WTC11 (cell line): ENCODE data around the gene INPP4B. TPM values are rescaled to one million over a fixed set of nuclear protein-coding genes. Genes with fewer than 3 reads are reported as not detected.

Experiments
- ATAC-seq: fragments of 200-7000 bp; cut with Tn5 transposase; 2 replicates; pipeline ENCODE4 v1.10.0; 2021; ENCODE audit warnings: mild to moderate bottlenecking, moderate library complexity
- CTCF ChIA-PET: fragments of 300-600 bp; sonication (Branson Sonifier 250); formaldehyde crosslinking; loops from one replicate; lab custom pipeline; 2021; ENCODE audit warnings: antibody characterized with exemption; lab: Charles Lee
- POLR2A ChIA-PET: fragments of 350-600 bp; sonication (Branson Sonifier 250); formaldehyde crosslinking; loops from one replicate; lab custom pipeline; 2021; ENCODE audit warnings: antibody characterized with exemption; lab: Charles Lee
- DNase-seq: peaks from one replicate; pipeline ENCODE4 v3.0.0; 2021; ENCODE audit warnings: low spot score
- H3K27ac Mint-ChIP-seq: 2 replicates; pipeline ENCODE4 v1.8.0; 2021; ENCODE audit warnings: mixed read lengths
- H3K27me3 Mint-ChIP-seq: 2 replicates; pipeline ENCODE4 v1.8.0; 2021; ENCODE audit warnings: low read depth, mild to moderate bottlenecking, moderate library complexity, mixed read lengths
- H3K36me3 Mint-ChIP-seq: 2 replicates; pipeline ENCODE4 v1.8.0; 2021; ENCODE audit warnings: mixed read lengths
- H3K4me1 Mint-ChIP-seq: 2 replicates; pipeline ENCODE4 v1.8.0; 2022; ENCODE audit warnings: mixed read lengths
- H3K4me3 Mint-ChIP-seq: 2 replicates; pipeline ENCODE4 v1.8.0; 2021; ENCODE audit warnings: mild to moderate bottlenecking, moderate library complexity, mixed read lengths
- H3K9me3 Mint-ChIP-seq: 2 replicates; pipeline ENCODE4 v1.8.0; 2021; ENCODE audit warnings: mixed read lengths
- ATF1 ChIP-seq: sonication (generic); formaldehyde crosslinking; IDR thresholded peaks from 2 replicates; pipeline ENCODE4 v1.8.1; 2023; ENCODE audit warnings: mild to moderate bottlenecking, moderate library complexity, missing genetic modification reagents
- CBFB ChIP-seq: sonication (generic); formaldehyde crosslinking; IDR thresholded peaks from 2 replicates; pipeline ENCODE4 v1.8.1; 2022; ENCODE audit warnings: mild to moderate bottlenecking, low read depth, missing genetic modification reagents
- CREM ChIP-seq: sonication (generic); formaldehyde crosslinking; IDR thresholded peaks from 2 replicates; pipeline ENCODE4 v1.8.1; 2022; ENCODE audit warnings: mild to moderate bottlenecking, missing genetic modification reagents, moderate library complexity
- ESRRA ChIP-seq: sonication (generic); formaldehyde crosslinking; IDR thresholded peaks from 2 replicates; pipeline ENCODE4 v1.8.1; 2022; ENCODE audit warnings: mild to moderate bottlenecking, missing genetic modification reagents, borderline replicate concordance
- GTF2I ChIP-seq: fragments of 250-450 bp; sonication (Bioruptor Pico); conservative IDR thresholded peaks from 2 replicates; pipeline ENCODE4 v1.4.0; 2021; ENCODE audit warnings: mild to moderate bottlenecking
- IRF2 ChIP-seq: sonication (generic); formaldehyde crosslinking; IDR thresholded peaks from 2 replicates; pipeline ENCODE4 v1.8.0; 2022; ENCODE audit warnings: low read depth, missing genetic modification reagents, borderline replicate concordance
- MYBL2 ChIP-seq: sonication (generic); formaldehyde crosslinking; IDR thresholded peaks from 2 replicates; pipeline ENCODE4 v1.8.1; 2023; ENCODE audit warnings: mild to moderate bottlenecking, moderate library complexity, missing genetic modification reagents
- NFE2L1 ChIP-seq: sonication (generic); formaldehyde crosslinking; IDR thresholded peaks from 2 replicates; pipeline ENCODE4 v1.8.1; 2023; ENCODE audit warnings: missing genetic modification reagents
- NR3C1 ChIP-seq: sonication (generic); formaldehyde crosslinking; conservative IDR thresholded peaks from 2 replicates; pipeline ENCODE4 v1.8.1; 2023; ENCODE audit warnings: low read depth, mild to moderate bottlenecking, missing genetic modification reagents
- OVOL2 ChIP-seq: fragments of 250-450 bp; sonication (Bioruptor Pico); IDR thresholded peaks from 2 replicates; pipeline ENCODE4 v1.9.0; 2021; ENCODE audit warnings: mild to moderate bottlenecking, borderline replicate concordance
- PRRX2 ChIP-seq: fragments of 250-450 bp; sonication (Bioruptor Pico); IDR thresholded peaks from 2 replicates; pipeline ENCODE4 v1.8.0; 2021; ENCODE audit warnings: mild to moderate bottlenecking
- SMAD4 ChIP-seq: sonication (generic); formaldehyde crosslinking; IDR thresholded peaks from 2 replicates; pipeline ENCODE4 v1.8.0; 2022; ENCODE audit warnings: mild to moderate bottlenecking, missing genetic modification reagents
- SP1 ChIP-seq: sonication (generic); formaldehyde crosslinking; conservative IDR thresholded peaks from 2 replicates; pipeline ENCODE4 v1.8.1; 2022; ENCODE audit warnings: missing genetic modification reagents
- TEAD1 ChIP-seq: sonication (generic); formaldehyde crosslinking; IDR thresholded peaks from 2 replicates; pipeline ENCODE4 v1.8.0; 2022; ENCODE audit warnings: mild to moderate bottlenecking, missing genetic modification reagents
- TP53 ChIP-seq: sonication (generic); formaldehyde crosslinking; IDR thresholded peaks from 2 replicates; pipeline ENCODE4 v1.8.1; 2023; ENCODE audit warnings: mild to moderate bottlenecking, missing genetic modification reagents
- ZNF396 ChIP-seq: fragments of 250-450 bp; sonication (Bioruptor Pico); IDR thresholded peaks from 2 replicates; pipeline ENCODE4 v1.8.0; 2021; ENCODE audit warnings: mild to moderate bottlenecking, moderate library complexity, borderline replicate concordance
- total RNA-seq: library from RNA; stranded (reverse); gene quantifications from 3 replicates; pipeline ENCODE4 v1.2.3, GENCODE V29; 2021
- TF ChIP-seq, protein P1 (sequence below): sonication (generic); formaldehyde crosslinking; IDR thresholded peaks from 2 replicates; pipeline ENCODE4 v1.8.1; 2022; ENCODE audit warnings: low read depth, missing genetic modification reagents, borderline replicate concordance
- TF ChIP-seq, protein P2 (sequence below): fragments of 250-450 bp; sonication (Bioruptor Pico); IDR thresholded peaks from 2 replicates; pipeline ENCODE4 v1.9.0; 2021; ENCODE audit warnings: mild to moderate bottlenecking, borderline replicate concordance
- TF ChIP-seq, protein P3 (sequence below): sonication (generic); formaldehyde crosslinking; IDR thresholded peaks from 2 replicates; pipeline ENCODE4 v1.8.1; 2023; ENCODE audit warnings: mild to moderate bottlenecking, missing genetic modification reagents
- TF ChIP-seq, protein P4 (sequence below): sonication (generic); formaldehyde crosslinking; IDR thresholded peaks from 2 replicates; pipeline ENCODE4 v1.8.1; 2022; ENCODE audit warnings: mild to moderate bottlenecking, missing genetic modification reagents, moderate library complexity, borderline replicate concordance
- TF ChIP-seq, protein P5 (sequence below): sonication (generic); formaldehyde crosslinking; IDR thresholded peaks from 2 replicates; pipeline ENCODE4 v1.8.0; 2023; ENCODE audit warnings: missing genetic modification reagents, mild to moderate bottlenecking, borderline replicate concordance
- TF ChIP-seq, protein P6 (sequence below): sonication (generic); formaldehyde crosslinking; IDR thresholded peaks from 2 replicates; pipeline ENCODE4 v1.8.0; 2022; ENCODE audit warnings: mild to moderate bottlenecking, missing genetic modification reagents

The INPP4B gene
- total RNA-seq, 1 experiment from 2014 or later: 0.92 TPM

DNA sequence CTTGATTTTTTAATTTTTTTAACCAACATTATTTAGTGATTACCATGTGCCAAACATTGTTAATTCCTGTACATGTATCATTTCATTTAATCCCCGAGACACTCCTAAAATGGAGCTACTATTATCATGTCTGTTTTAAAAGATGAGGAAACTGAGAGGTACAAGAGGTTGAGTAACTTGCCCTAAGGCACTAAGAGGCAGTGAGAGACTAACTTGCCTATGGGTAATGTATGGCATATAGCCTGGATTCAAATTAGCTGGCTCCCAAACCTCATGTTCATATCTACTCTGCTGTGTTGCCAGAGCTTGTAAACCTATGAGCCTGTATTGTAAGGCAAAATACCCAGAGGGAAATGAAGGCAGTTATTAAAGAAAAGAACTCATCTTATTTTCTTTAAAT is 766.1 kb downstream of the INPP4B start:
- H3K36me3 Mint-ChIP-seq: no peaks in the 10 kb centered on the region
- no peak overlapping the region for H3K4me3 Mint-ChIP-seq

DNA sequence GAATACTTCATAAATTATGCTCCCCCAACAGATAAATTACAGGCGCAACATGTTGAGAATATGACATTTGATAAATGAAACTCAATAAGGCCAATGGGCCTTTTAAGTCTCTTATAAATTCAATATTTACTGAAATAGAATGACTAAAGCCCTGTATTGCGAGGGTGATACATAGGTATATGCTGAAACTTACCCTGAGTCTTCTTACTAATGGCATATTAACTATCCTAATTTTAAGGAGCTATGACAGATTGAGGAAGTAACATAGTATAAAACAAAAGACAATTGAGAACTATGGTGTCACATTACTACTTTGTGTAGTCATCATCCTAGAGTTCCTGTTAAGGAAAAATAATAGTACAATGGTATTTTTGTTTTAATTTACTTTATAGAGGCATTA is 769.1 kb downstream of the INPP4B start:
- H3K27me3 Mint-ChIP-seq: no peaks in the 10 kb centered on the region
- POLR2A ChIA-PET: no interaction called here
- no peak for DNase-seq
- no peak for ATAC-seq
- H3K36me3 Mint-ChIP-seq: no peaks in the 10 kb centered on the region
- H3K27ac Mint-ChIP-seq: no peak overlapping the region
- no peaks in the 10 kb centered on the region for H3K4me1 Mint-ChIP-seq
- H3K4me3 Mint-ChIP-seq: no peak overlapping the region
- no peaks in the 10 kb centered on the region for H3K9me3 Mint-ChIP-seq
- CTCF ChIA-PET: no interaction called here
- TF ChIP-seq CBFB (CRISPR knock-in tag): no peak
- TF ChIP-seq CREM (CRISPR knock-in tag): no peak
- no peak for TF ChIP-seq TEAD1
- TF ChIP-seq, protein P1, sequence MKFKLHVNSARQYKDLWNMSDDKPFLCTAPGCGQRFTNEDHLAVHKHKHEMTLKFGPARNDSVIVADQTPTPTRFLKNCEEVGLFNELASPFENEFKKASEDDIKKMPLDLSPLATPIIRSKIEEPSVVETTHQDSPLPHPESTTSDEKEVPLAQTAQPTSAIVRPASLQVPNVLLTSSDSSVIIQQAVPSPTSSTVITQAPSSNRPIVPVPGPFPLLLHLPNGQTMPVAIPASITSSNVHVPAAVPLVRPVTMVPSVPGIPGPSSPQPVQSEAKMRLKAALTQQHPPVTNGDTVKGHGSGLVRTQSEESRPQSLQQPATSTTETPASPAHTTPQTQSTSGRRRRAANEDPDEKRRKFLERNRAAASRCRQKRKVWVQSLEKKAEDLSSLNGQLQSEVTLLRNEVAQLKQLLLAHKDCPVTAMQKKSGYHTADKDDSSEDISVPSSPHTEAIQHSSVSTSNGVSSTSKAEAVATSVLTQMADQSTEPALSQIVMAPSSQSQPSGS: no peak
- TF ChIP-seq GTF2I (CRISPR knock-in tag): no peak
- no peak for TF ChIP-seq OVOL2 (CRISPR knock-in tag)
- no peak for TF ChIP-seq SP1 (CRISPR knock-in tag)
- TF ChIP-seq, protein P2, sequence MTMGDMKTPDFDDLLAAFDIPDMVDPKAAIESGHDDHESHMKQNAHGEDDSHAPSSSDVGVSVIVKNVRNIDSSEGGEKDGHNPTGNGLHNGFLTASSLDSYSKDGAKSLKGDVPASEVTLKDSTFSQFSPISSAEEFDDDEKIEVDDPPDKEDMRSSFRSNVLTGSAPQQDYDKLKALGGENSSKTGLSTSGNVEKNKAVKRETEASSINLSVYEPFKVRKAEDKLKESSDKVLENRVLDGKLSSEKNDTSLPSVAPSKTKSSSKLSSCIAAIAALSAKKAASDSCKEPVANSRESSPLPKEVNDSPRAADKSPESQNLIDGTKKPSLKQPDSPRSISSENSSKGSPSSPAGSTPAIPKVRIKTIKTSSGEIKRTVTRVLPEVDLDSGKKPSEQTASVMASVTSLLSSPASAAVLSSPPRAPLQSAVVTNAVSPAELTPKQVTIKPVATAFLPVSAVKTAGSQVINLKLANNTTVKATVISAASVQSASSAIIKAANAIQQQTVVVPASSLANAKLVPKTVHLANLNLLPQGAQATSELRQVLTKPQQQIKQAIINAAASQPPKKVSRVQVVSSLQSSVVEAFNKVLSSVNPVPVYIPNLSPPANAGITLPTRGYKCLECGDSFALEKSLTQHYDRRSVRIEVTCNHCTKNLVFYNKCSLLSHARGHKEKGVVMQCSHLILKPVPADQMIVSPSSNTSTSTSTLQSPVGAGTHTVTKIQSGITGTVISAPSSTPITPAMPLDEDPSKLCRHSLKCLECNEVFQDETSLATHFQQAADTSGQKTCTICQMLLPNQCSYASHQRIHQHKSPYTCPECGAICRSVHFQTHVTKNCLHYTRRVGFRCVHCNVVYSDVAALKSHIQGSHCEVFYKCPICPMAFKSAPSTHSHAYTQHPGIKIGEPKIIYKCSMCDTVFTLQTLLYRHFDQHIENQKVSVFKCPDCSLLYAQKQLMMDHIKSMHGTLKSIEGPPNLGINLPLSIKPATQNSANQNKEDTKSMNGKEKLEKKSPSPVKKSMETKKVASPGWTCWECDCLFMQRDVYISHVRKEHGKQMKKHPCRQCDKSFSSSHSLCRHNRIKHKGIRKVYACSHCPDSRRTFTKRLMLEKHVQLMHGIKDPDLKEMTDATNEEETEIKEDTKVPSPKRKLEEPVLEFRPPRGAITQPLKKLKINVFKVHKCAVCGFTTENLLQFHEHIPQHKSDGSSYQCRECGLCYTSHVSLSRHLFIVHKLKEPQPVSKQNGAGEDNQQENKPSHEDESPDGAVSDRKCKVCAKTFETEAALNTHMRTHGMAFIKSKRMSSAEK (CRISPR knock-in tag): no peak

More for the DNA sequence above, 766.1 kb downstream of the INPP4B start:
- Mint-ChIP-seq H3K9me3 (no peaks in the 10 kb centered on the region), H3K4me1 (no peaks in the 10 kb centered on the region), H3K27ac (no peak overlapping the region), H3K27me3 (no peaks in the 10 kb centered on the region)
- CTCF ChIA-PET: no interaction called here
- no peak for DNase-seq
- POLR2A ChIA-PET: no interaction called here
- ATAC-seq: no peak
- TF ChIP-seq PRRX2 (CRISPR knock-in tag) (no peak), ATF1 (CRISPR knock-in tag) (no peak), ZNF396 (CRISPR knock-in tag) (no peak), NFE2L1 (CRISPR knock-in tag) (no peak), ESRRA (CRISPR knock-in tag) (no peak), SMAD4 (CRISPR knock-in tag) (no peak), TP53 (CRISPR knock-in tag) (no peak), MYBL2 (no peak), IRF2 (CRISPR knock-in tag) (no peak), NR3C1 (CRISPR knock-in tag) (no peak)
- TF ChIP-seq, protein P3, sequence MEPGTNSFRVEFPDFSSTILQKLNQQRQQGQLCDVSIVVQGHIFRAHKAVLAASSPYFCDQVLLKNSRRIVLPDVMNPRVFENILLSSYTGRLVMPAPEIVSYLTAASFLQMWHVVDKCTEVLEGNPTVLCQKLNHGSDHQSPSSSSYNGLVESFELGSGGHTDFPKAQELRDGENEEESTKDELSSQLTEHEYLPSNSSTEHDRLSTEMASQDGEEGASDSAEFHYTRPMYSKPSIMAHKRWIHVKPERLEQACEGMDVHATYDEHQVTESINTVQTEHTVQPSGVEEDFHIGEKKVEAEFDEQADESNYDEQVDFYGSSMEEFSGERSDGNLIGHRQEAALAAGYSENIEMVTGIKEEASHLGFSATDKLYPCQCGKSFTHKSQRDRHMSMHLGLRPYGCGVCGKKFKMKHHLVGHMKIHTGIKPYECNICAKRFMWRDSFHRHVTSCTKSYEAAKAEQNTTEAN (CRISPR knock-in tag): no peak
- TF ChIP-seq, protein P4, sequence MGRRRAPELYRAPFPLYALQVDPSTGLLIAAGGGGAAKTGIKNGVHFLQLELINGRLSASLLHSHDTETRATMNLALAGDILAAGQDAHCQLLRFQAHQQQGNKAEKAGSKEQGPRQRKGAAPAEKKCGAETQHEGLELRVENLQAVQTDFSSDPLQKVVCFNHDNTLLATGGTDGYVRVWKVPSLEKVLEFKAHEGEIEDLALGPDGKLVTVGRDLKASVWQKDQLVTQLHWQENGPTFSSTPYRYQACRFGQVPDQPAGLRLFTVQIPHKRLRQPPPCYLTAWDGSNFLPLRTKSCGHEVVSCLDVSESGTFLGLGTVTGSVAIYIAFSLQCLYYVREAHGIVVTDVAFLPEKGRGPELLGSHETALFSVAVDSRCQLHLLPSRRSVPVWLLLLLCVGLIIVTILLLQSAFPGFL (CRISPR knock-in tag): no peak
- TF ChIP-seq, protein P5, sequence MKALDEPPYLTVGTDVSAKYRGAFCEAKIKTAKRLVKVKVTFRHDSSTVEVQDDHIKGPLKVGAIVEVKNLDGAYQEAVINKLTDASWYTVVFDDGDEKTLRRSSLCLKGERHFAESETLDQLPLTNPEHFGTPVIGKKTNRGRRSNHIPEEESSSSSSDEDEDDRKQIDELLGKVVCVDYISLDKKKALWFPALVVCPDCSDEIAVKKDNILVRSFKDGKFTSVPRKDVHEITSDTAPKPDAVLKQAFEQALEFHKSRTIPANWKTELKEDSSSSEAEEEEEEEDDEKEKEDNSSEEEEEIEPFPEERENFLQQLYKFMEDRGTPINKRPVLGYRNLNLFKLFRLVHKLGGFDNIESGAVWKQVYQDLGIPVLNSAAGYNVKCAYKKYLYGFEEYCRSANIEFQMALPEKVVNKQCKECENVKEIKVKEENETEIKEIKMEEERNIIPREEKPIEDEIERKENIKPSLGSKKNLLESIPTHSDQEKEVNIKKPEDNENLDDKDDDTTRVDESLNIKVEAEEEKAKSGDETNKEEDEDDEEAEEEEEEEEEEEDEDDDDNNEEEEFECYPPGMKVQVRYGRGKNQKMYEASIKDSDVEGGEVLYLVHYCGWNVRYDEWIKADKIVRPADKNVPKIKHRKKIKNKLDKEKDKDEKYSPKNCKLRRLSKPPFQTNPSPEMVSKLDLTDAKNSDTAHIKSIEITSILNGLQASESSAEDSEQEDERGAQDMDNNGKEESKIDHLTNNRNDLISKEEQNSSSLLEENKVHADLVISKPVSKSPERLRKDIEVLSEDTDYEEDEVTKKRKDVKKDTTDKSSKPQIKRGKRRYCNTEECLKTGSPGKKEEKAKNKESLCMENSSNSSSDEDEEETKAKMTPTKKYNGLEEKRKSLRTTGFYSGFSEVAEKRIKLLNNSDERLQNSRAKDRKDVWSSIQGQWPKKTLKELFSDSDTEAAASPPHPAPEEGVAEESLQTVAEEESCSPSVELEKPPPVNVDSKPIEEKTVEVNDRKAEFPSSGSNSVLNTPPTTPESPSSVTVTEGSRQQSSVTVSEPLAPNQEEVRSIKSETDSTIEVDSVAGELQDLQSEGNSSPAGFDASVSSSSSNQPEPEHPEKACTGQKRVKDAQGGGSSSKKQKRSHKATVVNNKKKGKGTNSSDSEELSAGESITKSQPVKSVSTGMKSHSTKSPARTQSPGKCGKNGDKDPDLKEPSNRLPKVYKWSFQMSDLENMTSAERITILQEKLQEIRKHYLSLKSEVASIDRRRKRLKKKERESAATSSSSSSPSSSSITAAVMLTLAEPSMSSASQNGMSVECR (CRISPR knock-in tag): no peak
- TF ChIP-seq, protein P6, sequence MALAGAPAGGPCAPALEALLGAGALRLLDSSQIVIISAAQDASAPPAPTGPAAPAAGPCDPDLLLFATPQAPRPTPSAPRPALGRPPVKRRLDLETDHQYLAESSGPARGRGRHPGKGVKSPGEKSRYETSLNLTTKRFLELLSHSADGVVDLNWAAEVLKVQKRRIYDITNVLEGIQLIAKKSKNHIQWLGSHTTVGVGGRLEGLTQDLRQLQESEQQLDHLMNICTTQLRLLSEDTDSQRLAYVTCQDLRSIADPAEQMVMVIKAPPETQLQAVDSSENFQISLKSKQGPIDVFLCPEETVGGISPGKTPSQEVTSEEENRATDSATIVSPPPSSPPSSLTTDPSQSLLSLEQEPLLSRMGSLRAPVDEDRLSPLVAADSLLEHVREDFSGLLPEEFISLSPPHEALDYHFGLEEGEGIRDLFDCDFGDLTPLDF (CRISPR knock-in tag): no peak
